ENCODE results near the gene ZNF775.

ZNF775 gene

DNA sequence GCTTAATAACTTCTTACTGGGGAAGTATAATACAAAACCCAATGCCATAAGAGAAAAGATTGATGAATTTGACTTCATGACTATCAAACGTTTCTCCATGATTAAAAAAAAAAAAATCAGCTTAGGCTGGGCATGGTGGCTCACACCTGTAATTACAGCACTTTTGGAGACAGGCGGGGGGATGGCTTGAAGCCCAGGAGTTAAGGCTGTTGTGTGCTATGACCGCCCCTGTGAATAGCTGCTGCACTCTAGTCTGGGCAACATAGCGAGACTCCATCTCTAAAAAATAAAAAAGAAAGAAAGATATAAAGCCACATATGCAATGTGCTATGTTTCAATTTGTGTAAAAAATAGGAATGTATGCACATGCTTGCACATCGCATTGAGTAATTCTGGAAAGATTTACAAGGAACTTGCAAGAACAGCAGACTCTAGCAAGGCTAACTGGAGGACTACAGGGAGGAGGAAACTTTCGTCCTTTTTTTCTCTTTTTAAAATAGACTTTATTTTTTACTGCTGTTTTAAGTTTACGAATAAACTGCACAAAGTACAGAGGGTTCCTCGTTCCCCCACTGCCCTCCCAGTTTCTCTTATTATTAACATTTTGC is 27.4 kb upstream of the ZNF775 start:
- no peak for DNase-seq

DNA sequence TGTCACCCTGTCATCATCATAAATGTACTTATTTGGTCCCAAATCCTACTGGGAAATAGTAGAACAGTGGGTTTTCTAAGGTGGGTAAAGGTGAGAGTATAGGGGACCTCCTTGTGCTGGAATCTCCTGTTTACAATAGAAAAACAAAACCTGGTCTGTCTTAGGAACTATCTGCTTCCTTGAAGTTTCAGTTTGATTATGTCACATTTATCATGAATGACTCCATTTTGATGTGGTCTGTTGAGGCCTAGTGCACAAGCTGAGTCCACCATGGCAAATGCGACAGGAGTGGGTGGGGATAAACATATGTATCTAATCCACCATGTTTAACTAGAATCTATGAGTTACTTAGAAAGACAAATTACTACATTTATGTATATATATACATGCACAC is 23.5 kb upstream of the ZNF775 start:
- DNase-seq = no peak

DNA sequence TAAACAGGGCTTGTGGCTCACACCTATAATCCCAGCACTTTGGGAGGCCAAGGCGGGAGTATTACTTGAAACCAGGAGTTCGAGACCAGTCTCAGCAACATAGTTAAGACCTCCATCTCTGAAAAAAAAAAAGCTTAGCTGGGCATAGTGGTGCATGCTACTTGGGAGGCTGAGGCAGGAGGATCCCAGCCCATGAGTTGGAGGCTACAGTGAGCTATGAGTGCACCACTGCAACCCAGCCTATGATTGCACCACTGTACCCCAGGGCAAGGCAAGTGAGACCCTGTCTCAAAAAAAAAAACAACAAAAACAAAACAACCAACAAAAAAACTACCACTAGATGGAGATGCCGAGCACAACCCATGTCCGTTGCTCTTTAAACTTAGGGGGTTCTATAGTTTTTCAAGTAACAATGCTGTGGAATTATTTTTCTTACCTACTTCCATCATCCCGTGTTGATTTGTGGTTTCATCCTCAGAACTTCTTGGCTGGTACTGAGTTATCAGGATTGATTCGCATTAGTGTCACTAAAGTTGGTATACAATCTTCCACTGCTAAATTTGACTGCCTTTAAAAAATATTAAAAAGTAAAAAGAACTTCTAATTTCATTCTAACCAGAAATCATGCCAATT is 22.7 kb upstream of the ZNF775 start:
- peak; percentile 11 for DNase-seq

DNA sequence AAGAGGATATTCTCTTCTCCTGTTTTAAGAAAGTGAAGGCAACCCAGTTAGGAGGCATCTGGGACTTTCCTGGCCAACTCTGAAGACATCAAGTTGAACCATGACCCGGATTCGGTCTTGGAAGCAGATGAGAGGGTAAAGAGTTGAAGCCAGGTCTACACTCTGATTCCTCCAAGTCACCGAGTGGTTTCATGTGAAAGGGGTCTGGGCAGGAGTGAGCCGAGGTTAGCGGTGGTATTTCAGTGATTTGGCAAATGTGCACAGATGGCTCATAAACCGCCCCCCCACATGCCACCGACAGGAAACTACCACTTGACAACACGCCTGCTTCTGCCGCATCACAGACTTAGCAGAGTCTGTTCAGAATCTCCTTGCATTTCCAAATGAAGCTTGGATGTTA is 21.9 kb upstream of the ZNF775 start:
- no peak for DNase-seq

DNA sequence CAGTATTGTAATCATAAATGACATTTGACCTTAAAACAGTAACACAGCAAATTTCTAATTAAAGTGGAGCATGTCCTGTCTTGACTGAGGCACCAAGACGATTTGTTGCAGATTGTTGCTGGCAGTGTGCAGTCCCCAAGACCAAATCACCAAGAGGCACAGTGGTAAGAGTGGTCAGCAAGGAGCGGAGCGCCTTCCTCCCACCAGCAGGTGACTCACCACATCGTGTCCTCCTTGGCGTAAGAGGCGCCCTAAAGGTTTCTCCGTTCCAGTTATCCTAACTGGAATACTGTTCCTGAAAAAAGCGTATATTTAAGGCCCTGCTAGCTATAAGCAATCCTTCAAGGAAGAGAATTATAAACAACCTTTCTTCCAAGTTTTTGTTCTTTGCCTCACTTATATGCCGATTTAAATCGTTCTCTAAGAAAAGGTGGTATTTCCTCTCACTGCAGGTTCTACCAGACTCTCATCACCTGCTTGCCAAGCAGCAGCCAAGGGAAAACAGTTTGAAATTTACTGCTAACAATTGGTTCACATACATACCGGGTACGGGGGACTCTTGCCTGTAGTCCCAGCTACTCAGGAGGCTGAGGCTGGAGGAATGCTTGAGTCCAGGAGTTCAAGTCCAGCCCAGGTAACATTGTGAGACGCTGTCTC is 21.2 kb upstream of the ZNF775 start:
- no peak for DNase-seq

DNA sequence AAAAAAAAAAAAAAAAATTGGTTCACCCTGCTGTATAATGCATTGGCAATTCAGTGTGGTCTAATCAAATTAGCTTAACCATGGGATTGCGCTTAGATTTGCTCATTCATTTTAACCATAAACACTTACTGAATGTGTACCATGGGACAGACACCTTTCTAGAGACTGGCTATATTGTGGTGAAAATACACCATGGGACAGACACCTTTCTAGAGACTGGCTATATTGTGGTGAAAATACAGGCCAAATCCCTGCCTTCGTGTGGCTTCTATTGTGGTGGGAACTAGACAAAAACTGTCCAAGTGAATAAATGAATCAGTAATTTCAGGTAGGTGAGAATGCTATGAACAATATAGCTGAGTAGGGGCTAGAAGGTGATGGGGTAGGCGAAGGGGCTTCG is 20.7 kb upstream of the ZNF775 start:
- no peak for DNase-seq

DNA sequence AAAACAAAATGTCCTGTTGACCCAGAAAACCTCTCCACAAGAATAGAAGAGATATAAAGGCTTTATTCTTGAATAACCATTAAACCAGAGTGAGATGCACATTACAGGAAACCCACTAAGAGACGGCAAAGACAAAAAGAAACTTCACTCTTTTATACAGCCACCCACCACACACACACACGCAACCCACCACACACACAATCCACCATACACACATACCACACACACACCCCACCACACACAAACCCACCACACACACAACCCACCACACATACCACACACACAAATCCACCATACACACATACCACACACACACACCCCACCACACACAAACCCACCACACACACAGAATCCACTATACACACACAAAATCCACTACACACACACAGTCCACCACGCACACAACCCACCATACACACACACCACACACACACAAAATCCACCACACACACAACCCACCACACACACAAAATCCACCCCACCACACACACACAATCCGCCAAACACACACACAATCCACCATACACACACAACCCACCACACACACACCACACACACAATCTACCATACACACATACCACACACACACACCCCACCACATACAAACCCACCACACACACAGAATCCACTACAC is 20.0 kb upstream of the ZNF775 start:
- DNase-seq = no peak

DNA sequence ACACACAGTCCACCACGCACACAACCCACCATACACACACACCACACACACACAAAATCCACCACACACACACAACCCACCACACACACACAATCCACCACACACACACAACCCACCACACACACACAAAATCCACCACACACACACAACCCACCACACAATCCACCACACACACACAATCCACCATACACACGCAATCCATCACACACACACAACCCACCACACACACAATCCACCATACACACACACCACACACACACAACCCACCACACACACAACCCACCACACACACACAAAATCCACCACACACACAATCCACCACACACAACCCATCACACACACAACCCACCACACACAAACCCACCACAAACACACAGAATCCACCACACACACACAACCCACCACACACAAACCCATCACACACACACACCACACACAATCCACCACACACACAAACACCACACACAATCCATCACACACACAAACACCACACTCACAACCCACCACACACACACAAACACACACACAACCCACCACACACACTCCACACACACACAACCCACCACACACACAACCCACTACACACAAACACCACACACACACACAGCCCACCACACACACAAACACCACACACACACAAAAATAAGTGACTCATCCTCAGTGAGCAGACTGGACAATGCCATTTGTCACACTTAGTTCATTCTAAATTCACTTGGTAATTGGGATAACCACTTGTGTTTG is 19.3 kb upstream of the ZNF775 start:
- DNase-seq = no peak

DNA sequence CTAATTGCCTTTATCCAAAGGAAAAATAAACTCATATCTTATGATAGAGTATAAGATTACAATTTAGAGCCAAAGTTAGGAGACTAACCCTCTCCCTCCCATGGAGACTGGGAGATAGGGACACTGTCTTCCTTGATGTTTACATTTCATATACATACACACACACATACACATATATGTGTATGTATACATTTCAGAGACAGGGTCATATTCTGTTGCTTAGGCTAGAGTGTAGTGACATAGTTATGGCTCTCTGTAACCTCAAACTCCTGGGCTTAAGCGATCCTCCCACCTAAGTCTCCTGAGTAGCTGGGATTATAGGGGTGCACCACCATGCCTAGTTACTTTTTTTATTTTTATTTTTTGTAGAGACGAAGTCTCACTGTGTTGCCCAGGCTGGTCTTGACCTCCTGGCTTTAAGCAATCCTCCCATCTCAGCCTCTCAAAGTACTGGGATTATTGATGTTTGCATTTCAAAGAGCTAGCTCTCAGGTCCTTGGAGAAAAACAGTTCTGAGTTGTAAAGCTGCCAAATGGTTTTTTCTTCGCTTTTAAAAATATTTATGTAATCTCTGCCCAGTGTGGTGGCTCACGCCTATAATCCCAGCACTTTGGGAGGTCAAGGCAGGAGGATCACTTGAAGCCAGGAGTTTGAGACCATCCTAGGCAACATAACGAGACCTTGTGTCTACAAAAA is 18.6 kb upstream of the ZNF775 start:
- no peak for DNase-seq

DNA sequence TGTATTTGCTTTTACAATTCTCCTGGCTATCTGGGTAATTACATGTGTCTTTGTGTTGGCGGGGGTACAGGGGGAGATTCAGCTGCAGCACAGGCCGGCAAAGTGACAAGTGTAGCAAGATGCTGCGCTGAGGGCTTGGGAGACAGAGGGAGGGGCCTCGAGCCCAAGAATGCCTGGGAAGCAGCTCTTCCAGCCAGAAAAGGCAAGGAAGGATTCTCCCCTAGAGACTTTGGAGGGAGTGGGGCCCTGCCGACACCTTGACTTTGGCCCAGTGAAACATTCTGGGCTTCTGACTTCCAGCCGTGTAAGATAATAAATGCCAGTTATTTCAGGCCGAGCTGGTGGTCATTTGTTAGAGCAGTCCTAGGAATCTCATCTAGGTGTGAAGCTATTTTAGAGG is 17.7 kb upstream of the ZNF775 start:
- DNase-seq = no peak

DNA sequence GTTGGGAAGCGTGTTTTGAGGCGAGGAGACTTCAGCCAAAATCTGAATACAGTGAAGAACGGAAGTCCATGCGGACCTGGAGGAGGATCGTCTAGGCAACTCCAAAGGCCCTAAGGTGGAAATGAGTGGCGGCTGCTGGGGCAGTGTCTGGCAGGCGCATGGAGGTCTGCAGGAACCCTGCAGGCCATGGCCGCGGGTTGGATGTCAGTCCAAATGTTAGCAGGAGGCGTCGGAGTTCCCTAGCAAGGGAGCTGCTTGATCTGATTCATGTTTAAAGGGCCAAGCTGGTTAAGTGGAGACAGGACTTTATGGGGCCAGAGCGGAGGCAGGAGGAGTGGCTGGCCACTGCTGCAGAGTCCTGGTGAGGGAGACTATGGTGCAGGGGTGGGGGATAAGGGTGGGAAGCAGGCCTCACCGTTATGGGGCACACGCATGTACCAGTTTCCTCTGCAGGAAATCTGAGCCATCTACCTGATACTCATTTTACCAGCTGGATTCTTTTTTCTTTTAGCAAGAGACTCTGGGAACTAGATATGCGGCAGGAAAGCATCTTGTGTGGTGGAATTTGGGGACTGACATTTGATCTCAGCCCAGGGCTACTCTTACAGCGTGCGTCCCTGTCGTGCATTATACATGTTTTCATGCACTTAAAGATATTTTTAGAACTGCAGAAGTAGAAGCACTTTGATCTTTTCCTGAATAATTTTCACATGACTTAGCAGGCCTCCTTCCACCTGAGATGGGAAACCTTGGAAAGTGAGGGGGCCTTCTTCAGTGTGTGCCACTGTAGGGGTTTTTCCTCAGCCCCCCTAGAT is 17.1 kb upstream of the ZNF775 start:
- DNase-seq = no peak

DNA sequence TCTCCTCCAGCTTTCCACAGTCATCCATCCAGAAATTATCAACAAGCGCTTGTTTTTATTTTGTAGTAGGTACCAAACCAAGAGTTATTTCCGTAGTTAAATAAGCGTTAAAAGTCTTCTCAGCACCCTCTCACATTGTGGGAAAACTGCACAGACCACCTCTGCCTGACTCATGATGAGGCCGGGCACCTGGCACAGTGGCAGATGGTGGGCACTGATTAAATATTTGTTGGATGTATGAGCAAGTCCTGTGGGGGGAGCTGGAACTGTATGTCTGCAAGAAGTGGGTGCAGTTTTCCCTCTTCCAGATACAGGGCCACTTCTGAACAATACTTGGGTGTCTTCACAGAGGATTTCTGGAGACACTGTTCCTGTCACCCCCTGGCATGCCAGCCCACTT is 15.8 kb upstream of the ZNF775 start:
- no peak for DNase-seq

DNA sequence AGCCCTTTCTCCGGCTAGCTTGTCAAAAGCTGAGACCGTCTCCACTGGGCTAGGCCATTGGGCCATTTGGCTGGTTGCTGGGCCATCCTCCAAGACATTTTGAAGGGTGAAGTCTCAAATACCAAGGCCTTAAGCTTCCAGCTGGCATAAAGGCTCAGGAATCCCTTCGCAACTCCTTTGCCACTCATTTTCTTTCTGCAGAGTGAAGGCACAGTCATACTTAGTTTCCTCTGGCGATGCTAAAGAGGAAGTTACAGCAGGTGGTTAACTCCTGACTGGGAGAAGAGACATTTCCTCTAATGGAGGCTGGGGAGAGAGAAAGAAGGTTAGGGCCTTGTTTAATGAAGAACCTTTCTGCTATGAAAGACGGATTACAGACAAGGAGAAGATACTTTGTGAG is 15.3 kb upstream of the ZNF775 start:
- DNase-seq = no peak

DNA sequence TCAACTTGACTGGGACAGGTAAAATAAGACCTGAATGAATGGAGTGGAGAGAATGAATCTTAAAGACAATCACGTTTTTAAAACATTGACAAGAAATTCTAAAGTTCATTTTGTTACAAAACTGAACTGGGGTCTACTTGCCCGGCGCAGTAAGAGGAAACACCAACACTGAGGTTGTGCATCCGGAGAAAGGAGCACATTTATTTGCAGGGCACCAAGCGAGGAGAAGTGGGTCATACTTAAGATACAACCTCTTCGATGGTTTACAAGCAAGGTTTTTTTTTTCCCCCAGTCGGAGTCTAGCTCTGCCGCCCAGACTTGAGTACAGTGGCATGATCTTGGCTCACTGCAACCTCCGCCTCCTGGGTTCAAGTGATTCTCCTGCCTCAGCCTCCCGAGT is 13.9 kb upstream of the ZNF775 start:
- DNase-seq = no peak

DNA sequence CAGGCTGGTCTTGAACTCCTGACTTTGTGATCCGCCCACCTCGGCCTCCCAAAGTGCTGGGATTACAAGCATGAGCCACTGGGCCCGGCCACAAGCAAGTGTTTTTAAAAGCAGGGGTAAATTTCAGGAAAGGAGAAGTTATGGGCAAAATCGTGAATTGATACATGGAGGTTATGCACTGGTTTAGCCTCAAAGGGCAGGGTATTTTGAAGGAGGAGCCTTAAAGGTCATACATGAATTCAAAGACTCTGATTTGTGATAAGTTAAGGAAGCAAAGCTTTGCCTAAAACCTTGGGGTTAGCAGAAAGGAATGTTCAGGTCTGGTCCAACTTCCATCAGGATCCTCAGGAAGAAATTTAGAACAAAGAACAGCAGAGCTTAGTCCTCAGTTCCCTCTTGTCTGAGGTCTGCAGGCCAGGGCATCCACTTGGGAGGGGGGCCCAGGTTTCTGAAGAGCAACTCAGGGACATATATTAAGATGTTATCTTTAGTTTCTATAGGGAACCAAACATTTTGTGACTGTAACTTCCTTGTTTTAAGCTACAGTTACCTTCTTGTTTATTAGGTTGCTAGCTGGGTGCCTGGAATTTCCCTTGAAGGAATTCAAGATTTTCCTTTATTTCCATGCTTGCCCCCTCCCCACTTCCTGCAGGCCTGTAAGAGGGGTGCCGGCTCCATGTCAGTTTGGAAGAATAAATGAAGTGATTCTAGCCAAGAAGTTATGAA is 13.3 kb upstream of the ZNF775 start:
- no peak for DNase-seq

DNA sequence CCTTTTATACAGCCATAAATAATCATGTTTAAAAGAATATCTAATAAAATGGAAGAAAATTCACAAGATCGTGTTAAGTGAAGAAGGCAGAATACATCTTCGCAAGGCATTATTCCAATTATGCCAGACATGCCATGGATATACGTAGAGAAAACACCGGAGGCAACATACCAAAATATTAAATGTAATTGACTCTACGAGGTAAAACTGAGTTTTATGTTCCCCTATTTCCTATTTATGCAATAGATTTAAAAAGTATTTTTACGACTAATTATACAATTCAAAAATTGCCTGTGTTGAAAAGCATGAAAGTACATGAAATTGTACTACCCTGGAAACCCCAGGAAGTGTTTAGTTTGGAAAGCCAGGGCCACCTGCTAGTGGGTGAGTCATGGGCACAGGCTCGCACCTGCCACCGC is 11.4 kb upstream of the ZNF775 start:
- DNase-seq = no peak

DNA sequence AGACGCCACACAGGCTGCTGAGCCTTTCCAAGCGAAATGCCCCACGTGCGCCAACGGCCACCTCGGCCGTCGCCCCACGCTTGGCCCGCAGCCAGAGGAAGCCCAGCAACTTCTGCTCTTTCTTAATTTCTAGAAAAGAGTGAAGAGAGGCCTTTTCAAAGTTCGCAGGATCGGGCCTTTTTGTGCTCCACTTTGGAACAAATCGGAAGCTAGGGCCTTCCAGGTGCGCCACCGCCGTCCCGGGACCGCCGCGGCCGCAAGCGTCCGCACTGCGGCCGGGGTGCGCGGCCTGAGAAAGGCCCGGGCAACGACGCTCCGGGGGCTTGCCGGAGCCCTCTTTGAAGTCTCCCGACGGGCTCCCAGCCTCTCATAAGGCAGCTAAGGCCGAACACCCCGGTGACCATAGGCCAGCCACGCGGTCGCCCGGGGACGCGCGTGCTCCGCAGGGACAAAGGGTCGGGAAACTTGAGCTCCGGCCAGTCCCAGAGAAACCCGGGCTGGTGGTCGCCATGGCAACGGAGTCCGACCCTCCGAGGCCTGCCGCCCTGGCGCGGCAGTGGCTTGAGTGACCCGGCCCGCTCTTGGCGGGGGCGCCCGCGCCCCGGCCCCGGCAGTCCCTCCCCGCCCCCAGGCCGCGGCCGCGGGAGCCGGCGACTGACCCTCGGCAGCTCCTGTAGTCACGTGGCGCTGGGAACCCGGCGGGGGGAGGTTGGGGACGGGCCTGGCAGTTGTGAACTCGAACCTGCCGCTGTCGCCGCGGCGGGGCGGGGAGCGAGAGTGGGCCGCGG is 10.8 kb upstream of the ZNF775 start, which contains the start of gene REPIN1:
Gene REPIN1, plus strand, starts transcription at position 727 of the 788 bp plus-strand sequence. CDS start 890 bp downstream, outside the sequence.
- peak; percentile 97 for DNase-seq

DNA sequence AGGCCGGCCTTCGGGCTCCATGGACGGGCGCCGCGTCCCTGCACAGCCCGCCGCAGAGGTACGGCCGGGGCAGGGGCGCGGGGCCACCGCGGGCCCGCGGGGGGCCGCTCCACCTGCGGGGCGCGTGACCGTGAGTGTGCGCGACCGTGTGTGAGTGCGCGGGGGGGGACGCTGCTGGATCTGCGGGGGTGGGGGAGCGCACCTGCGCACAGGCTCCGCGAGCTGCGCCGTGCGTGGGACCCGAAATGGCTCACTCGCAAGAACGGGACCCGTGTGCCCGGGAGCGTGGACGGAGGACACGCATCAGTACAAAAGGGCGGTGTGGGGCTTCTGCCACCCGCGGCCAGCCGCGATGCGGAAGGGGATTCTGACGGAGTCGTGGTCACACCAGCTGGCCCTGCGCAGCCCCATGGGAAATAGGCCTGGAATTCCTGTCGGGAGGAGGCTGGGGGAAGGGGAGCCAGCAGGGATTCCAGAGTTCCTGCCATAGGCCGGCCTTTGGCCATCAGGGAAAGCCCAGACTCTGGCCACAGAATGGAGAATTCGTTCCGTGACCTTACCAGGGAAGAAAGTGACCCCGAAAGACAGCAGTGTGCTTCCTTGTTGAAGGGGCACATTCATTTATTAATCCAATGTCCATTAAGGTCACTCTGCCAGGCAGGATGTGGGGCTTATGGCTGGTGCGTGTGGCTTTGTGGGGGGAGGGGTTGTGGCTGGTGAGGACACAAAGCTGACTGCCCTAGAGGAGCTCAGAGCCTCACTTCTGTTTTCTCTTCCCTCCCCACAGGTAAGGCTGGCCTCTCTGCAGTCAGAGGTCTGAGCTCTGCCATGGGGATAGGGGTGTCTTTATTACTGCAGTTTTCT is 10.0 kb upstream of the ZNF775 start:
- peak; percentile 62 for DNase-seq
